Thyroid gland (tissue), 4 donors: ENCODE data around the gene UCP2. TPM values are rescaled to one million over a fixed set of nuclear protein-coding genes. Genes with fewer than 3 reads are reported as not detected.

ENCODE experiments used
- DNase-seq, 2 donors: peaks; one replicate each; pipeline ENCODE4 v3.0.0-alpha.2; 2019
- H3K27ac ChIP-seq, 3 donors: fragments of 200-600 bp; sonication (generic); 1 replicate in 2 of 3; 2 replicates in 1 of 3; pipeline ENCODE4 v1.5.1; 2016 to 2019; ENCODE audit warnings: mild to moderate bottlenecking in 1 of 3, moderate library complexity in 1 of 3
- H3K27me3 ChIP-seq: fragments of 200-600 bp; sonication (generic); one replicate; pipeline ENCODE4 v1.5.1; 2019
- H3K36me3 ChIP-seq, 2 donors: fragments of 200-600 bp; sonication (generic); one replicate each; pipeline ENCODE4 v1.5.1; 2016 to 2019
- H3K4me1 ChIP-seq, 2 donors: fragments of 200-600 bp; sonication (generic); one replicate each; pipeline ENCODE4 v1.5.1; 2017 to 2019
- H3K4me3 ChIP-seq, 3 donors: fragments of 200-600 bp; sonication (generic); replicated peaks in 1 of 3; 1 replicate in 2 of 3; 2 replicates in 1 of 3; pipeline ENCODE4 v1.5.1; 2016; ENCODE audit warnings: mild to moderate bottlenecking in 1 of 3
- H3K9me3 ChIP-seq: fragments of 200-600 bp; sonication (generic); one replicate; pipeline ENCODE4 v1.5.1; 2017
- POLR2A ChIP-seq, 2 donors: fragments of 450-650 bp; IDR thresholded peaks; one replicate each; pipeline ENCODE4 v1.6.1; 2017; ENCODE audit warnings: antibody characterized with exemption in 2 of 2, mild to moderate bottlenecking in 2 of 2, moderate library complexity in 1 of 2
- WGBS, 2 donors: methylation state at CpG; one replicate each; pipeline ENCODE4 v1.1.5; 2017; 5-methylcytosine and 5-hydroxymethylcytosine counted together
- intact Hi-C: fragments of 100-400 bp; cut with DNase I; formaldehyde crosslinking; loops from one replicate; pipeline ENCODE4 v1.15.1; 2023
- total RNA-seq, 4 donors: library from RNA; depleted of rRNA; stranded (reverse); fragments of >200 nt; gene quantifications; one replicate each; pipeline ENCODE4 v1.2.3, GENCODE V29; 2016
- TF ChIP-seq, protein P1 (sequence below), 6 experiments: fragments of 200-600 bp in 3 of 6; fragments of 450-650 bp in 3 of 6; sonication (generic) in 3 of 6; IDR thresholded peaks; one replicate each; pipeline ENCODE4 v1.5.1; 2016 to 2019; ENCODE audit warnings: antibody characterized with exemption in 6 of 6, mild to moderate bottlenecking in 2 of 6, inconsistent platforms in 1 of 6, moderate library complexity in 1 of 6

Gene UCP2
- total RNA-seq, 4 donors from 2014 or later, result 41.4 to 97.0 (median 52.5) TPM

- peaks cover 30 to 43% of the 10 kb centered on the region in 2 donors for H3K36me3 ChIP-seq
- no peak overlapping the region for H3K27ac ChIP-seq
- TF ChIP-seq, protein P1, sequence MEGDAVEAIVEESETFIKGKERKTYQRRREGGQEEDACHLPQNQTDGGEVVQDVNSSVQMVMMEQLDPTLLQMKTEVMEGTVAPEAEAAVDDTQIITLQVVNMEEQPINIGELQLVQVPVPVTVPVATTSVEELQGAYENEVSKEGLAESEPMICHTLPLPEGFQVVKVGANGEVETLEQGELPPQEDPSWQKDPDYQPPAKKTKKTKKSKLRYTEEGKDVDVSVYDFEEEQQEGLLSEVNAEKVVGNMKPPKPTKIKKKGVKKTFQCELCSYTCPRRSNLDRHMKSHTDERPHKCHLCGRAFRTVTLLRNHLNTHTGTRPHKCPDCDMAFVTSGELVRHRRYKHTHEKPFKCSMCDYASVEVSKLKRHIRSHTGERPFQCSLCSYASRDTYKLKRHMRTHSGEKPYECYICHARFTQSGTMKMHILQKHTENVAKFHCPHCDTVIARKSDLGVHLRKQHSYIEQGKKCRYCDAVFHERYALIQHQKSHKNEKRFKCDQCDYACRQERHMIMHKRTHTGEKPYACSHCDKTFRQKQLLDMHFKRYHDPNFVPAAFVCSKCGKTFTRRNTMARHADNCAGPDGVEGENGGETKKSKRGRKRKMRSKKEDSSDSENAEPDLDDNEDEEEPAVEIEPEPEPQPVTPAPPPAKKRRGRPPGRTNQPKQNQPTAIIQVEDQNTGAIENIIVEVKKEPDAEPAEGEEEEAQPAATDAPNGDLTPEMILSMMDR (IDR thresholded peaks at IDR 0.05), result no peak
- no peak for TF ChIP-seq POLR2A (IDR thresholded peaks at IDR 0.05)
- intact Hi-C loops, result no loop called here
- H3K4me1 ChIP-seq, result peaks cover 4 to 37% of the 10 kb centered on the region in 2 donors
- no peak for DNase-seq
- no peaks in the 10 kb centered on the region for H3K27me3 ChIP-seq
- H3K9me3 ChIP-seq, result no peaks in the 10 kb centered on the region
- no peak overlapping the region for H3K4me3 ChIP-seq
- WGBS, 2 donors, result 90 to 92% methylated on average over 6 of the region's 6 CpGs
Measured at GRCh38 chr11:73975479-73975757, 7.2 kb downstream of the UCP2 start.

- no peak overlapping the region for H3K4me3 ChIP-seq
- no peaks in the 10 kb centered on the region for H3K9me3 ChIP-seq
- intact Hi-C loops, result no loop called here
- DNase-seq, result no peak
- 87 to 90% methylated on average over 13 of the region's 13 CpGs for WGBS, 2 donors
- TF ChIP-seq POLR2A (IDR thresholded peaks at IDR 0.05), result no peak
- TF ChIP-seq, protein P1 (IDR thresholded peaks at IDR 0.05), result no peak
- H3K27me3 ChIP-seq, result no peaks in the 10 kb centered on the region
- H3K27ac ChIP-seq, result no peak overlapping the region
- peaks cover 0 to 31% of the 10 kb centered on the region in 2 donors for H3K4me1 ChIP-seq
- peaks cover 30 to 43% of the 10 kb centered on the region in 2 donors for H3K36me3 ChIP-seq
Measured at GRCh38 chr11:73974604-73975478, 7.8 kb downstream of the UCP2 start.

GRCh38 chr11:73972620-73973449 is 9.8 kb downstream of the UCP2 start:
- peak in 1 of 2 donors; percentile 31 for DNase-seq
- intact Hi-C loops, result no loop called here
- 74 to 83% methylated on average over 10 to 11 of the region's 11 CpGs for WGBS, 2 donors

DNA sequence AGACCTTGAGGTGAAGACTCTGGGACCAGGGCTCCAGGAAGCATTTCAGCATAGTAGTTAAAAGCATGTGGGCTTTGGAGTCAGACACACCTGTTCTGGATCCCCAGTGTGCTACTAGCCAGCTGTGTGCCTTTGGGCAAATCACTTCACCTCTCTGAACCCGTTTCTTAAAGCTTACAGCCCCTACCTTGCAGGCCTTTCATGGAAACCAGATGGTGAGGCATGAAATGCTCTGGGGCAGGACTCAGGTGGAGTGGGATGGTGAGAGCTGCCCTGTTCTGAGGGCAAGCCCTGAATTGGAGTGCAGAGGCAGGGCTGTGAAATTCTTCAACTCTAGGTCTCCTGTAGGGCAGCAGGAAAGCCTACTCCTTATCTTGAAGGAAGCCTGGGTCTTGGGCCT is 10.5 kb downstream of the UCP2 start:
- H3K27me3 ChIP-seq, result no peaks in the 10 kb centered on the region
- H3K9me3 ChIP-seq, result no peaks in the 10 kb centered on the region
- TF ChIP-seq, protein P1 (IDR thresholded peaks at IDR 0.05), result no peak
- no peak for TF ChIP-seq POLR2A (IDR thresholded peaks at IDR 0.05)
- no peak overlapping the region for H3K27ac ChIP-seq
- WGBS, 2 donors, result 89 to 100% methylated on average over 1 of the region's 1 CpG
- H3K36me3 ChIP-seq, result peaks cover 19 to 28% of the 10 kb centered on the region in 2 donors
- H3K4me1 ChIP-seq, result peaks cover 0 to 22% of the 10 kb centered on the region in 2 donors
- intact Hi-C loops, result no loop called here
- no peak for DNase-seq
- H3K4me3 ChIP-seq, result no peak overlapping the region

More at GRCh38 chr11:73972620-73973449, 9.8 kb downstream of the UCP2 start:
- Histone ChIP-seq H3K27me3 (no peaks in the 10 kb centered on the region), H3K27ac (peak overlapping the region in 2 of 3 donors; percentile 24 to 28), H3K4me3 (no peak overlapping the region), H3K36me3 (peaks cover 25 to 35% of the 10 kb centered on the region in 2 donors), H3K9me3 (no peaks in the 10 kb centered on the region), H3K4me1 (peaks cover 0 to 22% of the 10 kb centered on the region in 2 donors)
- TF ChIP-seq, protein P1 (IDR thresholded peaks at IDR 0.05), result no peak
- peak in 1 of 2 donors; percentile 9 for TF ChIP-seq POLR2A (IDR thresholded peaks at IDR 0.05)
